Measurements from ENCODE around the gene RAB3B.

The RAB3B gene

GRCh38 chr1:51877434-51878307 lies 112.8 kb downstream of the RAB3B start:
- in situ Hi-C loops (cut with HindIII; ENCODE audit: low sequenced_read_pairs) = no loop called here

DNA sequence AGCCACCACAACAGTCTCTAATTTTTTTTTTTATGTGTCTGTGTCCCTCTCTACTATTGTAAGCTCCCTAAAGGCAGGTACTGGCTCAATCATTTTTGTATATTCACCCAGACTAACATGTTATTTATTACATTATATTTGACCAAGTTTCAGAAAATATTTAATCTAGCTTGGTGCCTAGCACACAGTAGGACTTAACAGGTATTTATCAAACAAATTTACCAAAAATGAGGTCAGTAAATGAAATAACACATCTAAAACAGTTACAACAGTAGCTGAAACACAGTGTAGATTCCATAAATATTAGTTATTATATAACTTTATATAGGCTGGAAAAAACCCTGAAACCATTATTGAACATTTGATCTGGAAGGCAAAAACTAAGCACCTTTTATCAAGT lies 114.7 kb downstream of the RAB3B start:
- in situ Hi-C loops (cut with HindIII; ENCODE audit: low sequenced_read_pairs) = no loop called here

DNA sequence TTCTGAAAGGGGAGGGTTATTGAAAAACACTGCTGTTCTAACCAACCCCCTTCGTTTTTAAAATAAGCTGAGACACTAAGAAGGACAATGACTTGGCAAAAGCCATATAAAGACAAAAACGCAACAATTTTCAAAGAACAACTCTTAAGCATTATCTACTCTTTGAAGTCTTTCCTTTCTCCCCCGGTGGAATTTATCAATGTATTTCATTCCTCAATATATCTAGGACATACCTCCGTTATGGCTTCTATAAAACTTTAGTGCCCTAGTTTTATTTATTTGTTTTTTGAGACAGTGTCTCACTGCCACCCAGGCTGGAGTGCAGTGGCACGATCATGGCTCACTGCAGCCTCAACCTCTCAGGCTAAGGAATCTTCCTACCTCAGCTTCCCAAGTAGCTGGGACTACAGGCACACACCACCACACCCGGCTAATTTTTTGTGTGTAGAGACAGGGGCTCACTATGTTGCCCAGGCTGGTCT lies 115.2 kb downstream of the RAB3B start:
- in situ Hi-C loops (cut with HindIII; ENCODE audit: low sequenced_read_pairs) = no loop called here

DNA sequence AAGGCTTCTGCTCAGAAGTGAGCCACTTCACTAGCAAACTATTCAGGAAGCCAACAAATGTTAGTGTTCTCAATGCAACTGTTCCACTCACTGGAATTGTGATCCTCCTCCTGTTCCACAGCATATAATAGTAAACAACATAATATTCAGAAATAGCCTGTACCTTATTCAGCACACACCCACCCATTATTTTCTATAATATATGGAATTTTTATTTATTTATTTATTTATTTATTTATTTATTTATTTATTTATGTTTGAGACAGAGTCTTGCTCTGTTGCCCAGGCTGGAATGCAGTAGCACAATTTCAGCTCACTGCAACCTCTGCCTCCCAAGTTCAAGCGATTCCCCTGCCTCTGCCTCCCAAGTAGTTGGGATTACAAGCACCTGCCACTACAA lies 117.2 kb downstream of the RAB3B start:
- in situ Hi-C loops (cut with HindIII; ENCODE audit: low sequenced_read_pairs) = loop anchor here (5.0 kb wide), 1 partner anchor 54 kb away; no protein-coding TSS in a partner anchor

DNA sequence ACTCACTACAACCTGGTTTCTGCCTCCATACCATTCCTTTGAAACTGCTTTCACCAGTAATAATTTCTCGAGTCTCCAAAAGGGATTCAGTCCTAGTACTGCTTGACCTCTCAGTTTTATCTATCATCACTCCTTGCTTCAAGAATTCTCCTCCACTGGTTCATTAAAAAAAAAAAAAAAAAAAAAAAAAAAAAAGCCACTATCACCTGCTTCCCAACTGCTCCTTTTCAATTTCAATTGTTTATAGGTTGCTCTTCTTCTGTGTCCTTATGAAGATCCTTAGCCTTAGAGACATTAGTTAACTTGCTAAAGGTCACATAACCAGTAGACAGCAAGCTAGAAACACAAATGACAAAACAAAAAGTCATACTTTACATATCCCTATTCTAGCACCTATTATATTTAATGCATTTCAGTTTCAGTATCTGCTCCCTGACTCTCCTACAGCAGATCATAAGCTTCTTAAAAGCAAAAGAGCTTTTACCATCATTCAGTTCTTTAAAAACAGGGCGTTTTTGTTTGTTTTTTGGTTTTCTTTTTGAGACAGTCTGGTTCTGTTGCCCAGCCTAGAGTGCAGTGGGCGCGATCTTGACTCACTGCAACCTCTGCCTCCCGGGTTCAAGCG lies 119.0 kb downstream of the RAB3B start:
- in situ Hi-C loops (cut with HindIII; ENCODE audit: low sequenced_read_pairs) = loop anchor here (5.0 kb wide), 1 partner anchor 56 kb away; no protein-coding TSS in a partner anchor

DNA sequence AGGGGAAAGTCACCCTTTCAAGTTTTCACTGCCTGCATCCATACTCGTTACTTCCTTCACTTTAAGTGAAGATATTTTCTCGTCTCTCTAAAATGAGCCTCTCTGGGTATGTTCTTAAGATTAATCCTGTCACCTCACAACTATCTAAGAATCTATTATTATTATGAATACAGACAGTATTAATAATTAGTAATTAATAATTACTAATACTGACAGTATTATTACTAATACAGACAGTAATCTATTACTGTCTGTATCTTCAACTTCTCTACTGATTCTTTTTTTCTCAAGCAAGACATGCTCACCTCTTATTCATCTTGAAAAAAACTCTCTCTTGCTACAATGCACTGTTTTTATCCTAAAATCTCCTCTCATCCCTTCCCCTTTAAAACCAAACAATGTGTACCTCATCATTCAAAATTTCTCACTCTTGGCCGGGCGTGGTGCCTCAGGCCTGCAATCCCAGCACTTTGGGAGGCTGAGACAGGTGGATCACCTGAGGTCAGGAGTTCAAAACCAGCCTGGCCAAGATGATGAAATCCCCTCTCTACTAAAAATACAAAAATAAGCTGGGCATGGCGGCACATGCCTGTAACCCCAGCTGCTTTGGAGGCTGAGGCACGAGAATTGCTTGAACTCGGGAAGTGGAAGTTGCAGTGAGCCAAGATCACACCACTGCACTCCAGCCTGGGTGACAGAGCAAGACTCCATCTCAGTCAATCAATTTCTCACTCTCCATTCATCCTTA lies 119.7 kb downstream of the RAB3B start:
- in situ Hi-C loops (cut with HindIII; ENCODE audit: low sequenced_read_pairs) = loop anchor here (5.0 kb wide), 1 partner anchor 57 kb away; no protein-coding TSS in a partner anchor

- in situ Hi-C loops (cut with HindIII; ENCODE audit: low sequenced_read_pairs) = no loop called here
Observed at GRCh38 chr1:51867479-51868232, 122.8 kb downstream of the RAB3B start.

DNA sequence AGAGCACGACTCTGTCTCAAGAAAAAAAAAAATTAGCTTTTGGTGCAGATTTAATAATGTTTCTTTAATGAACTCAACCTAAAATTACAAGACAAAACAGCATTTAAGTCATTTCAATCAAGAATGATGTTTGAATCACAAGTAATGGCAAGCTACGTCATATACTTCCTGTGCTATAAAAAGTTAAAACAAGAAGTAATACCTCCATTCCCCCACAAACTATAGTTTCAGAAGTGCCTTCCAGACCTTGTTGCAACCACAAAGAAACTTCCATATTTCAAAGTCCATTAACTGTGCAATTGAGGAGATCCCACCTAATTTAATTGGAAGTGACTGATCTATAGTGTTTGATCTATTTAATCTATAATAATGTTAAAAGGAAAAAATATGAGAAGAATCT lies 127.1 kb downstream of the RAB3B start:
- in situ Hi-C loops (cut with HindIII; ENCODE audit: low sequenced_read_pairs) = no loop called here

DNA sequence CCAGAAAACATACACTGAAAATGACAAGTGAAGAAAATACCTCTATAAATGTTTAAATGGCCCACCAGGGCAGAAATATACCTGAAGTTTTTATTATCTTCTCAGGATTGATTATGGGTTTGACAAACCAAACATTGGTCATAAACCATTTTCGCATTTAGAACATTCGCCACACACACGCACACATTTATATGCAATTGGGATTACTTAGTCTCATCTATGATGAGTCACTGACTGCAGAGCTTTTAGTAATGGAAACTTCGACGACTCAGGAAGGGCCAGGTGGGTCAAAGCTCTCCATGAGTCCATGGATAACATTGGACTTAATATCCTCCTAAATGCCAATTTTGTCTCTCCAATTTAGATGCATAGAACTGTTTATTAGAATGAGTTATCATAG lies 128.8 kb downstream of the RAB3B start:
- in situ Hi-C loops (cut with HindIII; ENCODE audit: low sequenced_read_pairs) = no loop called here

DNA sequence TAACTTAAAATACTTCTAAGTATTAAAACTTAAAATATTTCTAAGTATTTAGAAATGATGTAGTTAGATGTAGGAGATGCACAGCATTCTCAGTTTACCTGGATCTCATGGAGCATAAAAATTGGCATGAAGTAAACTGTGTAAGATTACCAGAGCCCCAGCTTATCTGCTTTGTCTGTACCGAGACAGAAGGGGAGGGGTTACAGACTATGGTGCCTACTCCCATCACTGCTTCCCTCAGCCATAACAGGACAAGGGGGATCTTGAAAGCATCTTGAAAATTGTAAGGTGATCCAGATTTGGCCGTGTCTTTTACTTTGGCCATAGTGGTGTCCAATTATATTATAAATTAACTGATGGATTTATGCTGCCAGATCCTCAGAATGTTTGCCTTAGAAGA lies 130.8 kb downstream of the RAB3B start:
- in situ Hi-C loops (cut with HindIII; ENCODE audit: low sequenced_read_pairs) = no loop called here

DNA sequence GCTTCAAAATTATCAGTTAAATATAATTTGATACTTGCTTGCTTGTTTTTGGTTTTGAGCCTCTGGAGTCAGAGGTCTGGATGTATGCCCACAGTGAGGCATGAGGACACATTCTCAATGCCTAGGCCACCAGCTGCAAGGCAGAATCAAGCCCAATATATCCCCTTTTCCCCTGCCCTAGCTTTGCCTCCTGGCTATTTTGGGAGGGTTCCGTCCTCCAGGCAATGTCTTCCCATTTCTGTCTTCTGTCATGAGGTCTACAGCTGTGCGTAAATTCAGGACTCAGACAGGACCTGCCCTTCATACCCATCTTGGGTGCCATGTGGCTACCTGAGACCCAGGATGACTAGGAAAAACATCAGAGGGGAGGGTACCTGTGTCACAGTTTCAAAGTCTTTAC lies 131.2 kb downstream of the RAB3B start:
- in situ Hi-C loops (cut with HindIII; ENCODE audit: low sequenced_read_pairs) = no loop called here

GRCh38 chr1:51858892-51859291 lies 131.6 kb downstream of the RAB3B start:
- in situ Hi-C loops (cut with HindIII; ENCODE audit: low sequenced_read_pairs) = no loop called here

Measured in endothelial cell of hepatic sinusoid (primary cell).